ENCODE data around the gene GNAQ. TPM values are rescaled to one million over a fixed set of nuclear protein-coding genes. Genes with fewer than 3 reads are reported as not detected.

Gene GNAQ
- total RNA-seq, 1 experiment from 2014 or later = 28.7 TPM

DNA sequence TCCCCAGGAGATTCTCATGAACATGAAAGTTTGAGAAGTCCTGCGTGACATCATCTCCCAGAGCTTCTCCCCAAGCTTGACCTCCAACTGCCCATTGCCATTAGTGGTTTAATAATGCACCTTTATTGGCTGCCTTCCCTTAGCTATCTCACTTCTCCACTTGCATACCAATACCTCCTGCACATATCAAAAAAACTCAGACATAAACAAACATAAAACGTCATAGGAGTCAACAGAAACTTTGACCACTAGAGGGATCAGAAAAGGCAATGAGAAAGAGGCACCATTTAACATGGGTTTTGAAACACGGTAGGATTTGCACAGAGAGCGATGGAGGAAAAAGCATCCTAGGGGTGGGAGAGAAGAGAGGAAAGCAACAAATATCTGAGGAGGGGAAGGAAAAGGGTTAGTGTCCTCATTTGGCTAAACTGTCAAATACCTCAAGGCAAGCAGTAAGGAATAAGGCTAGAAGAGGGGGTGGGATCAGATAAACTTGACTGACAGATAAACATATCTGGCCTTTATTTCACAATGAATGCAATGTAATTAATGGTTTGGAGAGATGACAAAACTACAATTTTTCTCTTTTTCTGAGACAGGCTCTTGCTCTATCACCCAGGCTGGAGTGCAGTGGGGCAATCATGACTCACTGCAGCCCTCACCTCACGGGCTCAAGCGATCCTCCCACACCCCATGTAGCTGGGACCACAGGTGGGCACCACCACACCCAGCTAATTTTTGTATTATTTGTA lies 27.0 kb downstream of the GNAQ start:
- ATAC-seq = peak; percentile 67
- no peaks in the 10 kb centered on the region for H3K9me3 ChIP-seq (ENCODE audit: control insufficient read depth in 1 of 2, insufficient read depth in 1 of 2, low read depth in 1 of 2, low read length in 2 of 2)
- H3K36me3 ChIP-seq (ENCODE audit: control insufficient read depth in 1 of 2, insufficient read depth in 2 of 2, low read length in 2 of 2) = no peaks in the 10 kb centered on the region
- H3K9me2 ChIP-seq (ENCODE audit: insufficient read depth) = no peaks in the 10 kb centered on the region
- no TSS peak for BruUV-seq (replicated peaks)
- H3K79me2 ChIP-seq (ENCODE audit: insufficient read depth, low read length) = peaks cover 20% of the 10 kb centered on the region
- H3K4me1 ChIP-seq (ENCODE audit: control insufficient read depth in 1 of 2, insufficient read depth in 2 of 2, low read length in 2 of 2) = peaks cover 0 to 5% of the 10 kb centered on the region in 2 experiments; a peak in 1 of 4 replicates
- H3K27ac ChIP-seq (ENCODE audit: low read depth, low read length) = no peak overlapping the region
- no peak overlapping the region for H3K9ac ChIP-seq (ENCODE audit: low read length)
- H3K4me2 ChIP-seq (ENCODE audit: low read length) = no peak overlapping the region
- ChIA-PET POLR2A (no interaction called here), RAD21 (ENCODE audit: low non-redundant PET in 1 of 2, low total read pairs in 2 of 2, uncharacterized antibody in 2 of 2, unreplicated experiment in 2 of 2) (no interaction called here), CTCF (interaction anchor here (1.4 kb wide), 1 partner anchor 20 kb away, joined by 3 read pairs; no protein-coding TSS in a partner anchor)
- TF ChIP-seq SP1 (IDR thresholded peaks at IDR 0.05; ENCODE audit: low read depth) (no peak), CTCF (IDR thresholded peaks at IDR 0.05 in 2 of 3, conservative IDR thresholded peaks at IDR 0.05 in 1 of 3; ENCODE audit: borderline replicate concordance in 1 of 3, insufficient read depth in 1 of 3, low read depth in 2 of 3, low read length in 2 of 3) (peak in 2 of 3 experiments; percentile 44 to 67; a peak in 3 of 6 replicates)
- no peaks in the 10 kb centered on the region for H4K20me1 ChIP-seq (ENCODE audit: insufficient read depth)
- H3K4me3 ChIP-seq (replicated peaks in 1 of 2; ENCODE audit: low read depth in 1 of 2, low read length in 2 of 2) = no peak overlapping the region
- no peak overlapping the region for H2AFZ ChIP-seq (ENCODE audit: low read depth, low read length, poor library complexity, severe bottlenecking)
- intact Hi-C loops (cut with micrococcal nuclease) = no loop called here
- H3K27me3 ChIP-seq (ENCODE audit: insufficient read depth, low read length) = no peaks in the 10 kb centered on the region
- DNase-seq (ENCODE audit: low read depth, low spot score) = peak; percentile 2

GRCh38 chr9:78003730-78004129 lies 27.9 kb downstream of the GNAQ start:
- BruUV-seq (replicated peaks) = no TSS peak
- no peak for ATAC-seq
- POLR2A ChIA-PET = no interaction called here
- peaks cover 20% of the 10 kb centered on the region for H3K79me2 ChIP-seq (ENCODE audit: insufficient read depth, low read length)
- DNase-seq (ENCODE audit: low read depth, low spot score) = no peak
- no peak overlapping the region for H3K4me3 ChIP-seq (replicated peaks in 1 of 2; ENCODE audit: low read depth in 1 of 2, low read length in 2 of 2)
- no peaks in the 10 kb centered on the region for H3K27me3 ChIP-seq (ENCODE audit: insufficient read depth, low read length)
- H3K36me3 ChIP-seq (ENCODE audit: control insufficient read depth in 1 of 2, insufficient read depth in 2 of 2, low read length in 2 of 2) = no peaks in the 10 kb centered on the region
- no peaks in the 10 kb centered on the region for H4K20me1 ChIP-seq (ENCODE audit: insufficient read depth)
- intact Hi-C loops (cut with micrococcal nuclease) = no loop called here
- no peak overlapping the region for H2AFZ ChIP-seq (ENCODE audit: low read depth, low read length, poor library complexity, severe bottlenecking)
- no peaks in the 10 kb centered on the region for H3K9me3 ChIP-seq (ENCODE audit: control insufficient read depth in 1 of 2, insufficient read depth in 1 of 2, low read depth in 1 of 2, low read length in 2 of 2)
- peaks cover 0 to 5% of the 10 kb centered on the region in 2 experiments; a peak in 1 of 4 replicates for H3K4me1 ChIP-seq (ENCODE audit: control insufficient read depth in 1 of 2, insufficient read depth in 2 of 2, low read length in 2 of 2)
- no peaks in the 10 kb centered on the region for H3K9me2 ChIP-seq (ENCODE audit: insufficient read depth)
- no peak for TF ChIP-seq POLR2AphosphoS5 (IDR thresholded peaks at IDR 0.05; ENCODE audit: low read depth, low read length)
- RAD21 ChIA-PET (ENCODE audit: low non-redundant PET in 1 of 2, low total read pairs in 2 of 2, uncharacterized antibody in 2 of 2, unreplicated experiment in 2 of 2) = no interaction called here
- H3K9ac ChIP-seq (ENCODE audit: low read length) = no peak overlapping the region
- CTCF ChIA-PET = interaction anchor here (1.4 kb wide), 1 partner anchor 21 kb away, joined by 3 read pairs; no protein-coding TSS in a partner anchor
- no peak overlapping the region for H3K4me2 ChIP-seq (ENCODE audit: low read length)
- H3K27ac ChIP-seq (ENCODE audit: low read depth, low read length) = no peak overlapping the region
